ENCODE measurements around the gene CALM1.

GRCh38 chr14:90383126-90383730 lies 13.6 kb upstream of the CALM1 start:
- TF ChIP-seq POLR2A (IDR thresholded peaks at IDR 0.05) (peak; percentile 98), CTCF (IDR thresholded peaks at IDR 0.05) (no peak)
